Mesothelial cell of epicardium (in vitro differentiated cells): Measurements from ENCODE around the gene MATN1. TPM values are rescaled to one million over a fixed set of nuclear protein-coding genes. Genes with fewer than 3 reads are reported as not detected.

Source experiments
- DNase-seq, 2 experiments: peaks; one replicate each; pipeline ENCODE4 v3.0.0; 2021; ENCODE audit warnings: low spot score in 2 of 2; ENCODE audit not compliant: unreplicated experiment in 2 of 2
- H3K27ac Mint-ChIP-seq: 2 replicates; pipeline ENCODE4 v1.8.0; 2021; ENCODE audit warnings: mixed read lengths
- H3K27me3 Mint-ChIP-seq: 2 replicates; pipeline ENCODE4 v1.8.0; 2021; ENCODE audit warnings: low read depth, mixed read lengths
- H3K36me3 Mint-ChIP-seq: 2 replicates; pipeline ENCODE4 v1.8.0; 2021; ENCODE audit warnings: mixed read lengths
- H3K4me1 Mint-ChIP-seq: 2 replicates; pipeline ENCODE4 v1.8.0; 2021; ENCODE audit warnings: mixed read lengths
- H3K4me3 Mint-ChIP-seq: 2 replicates; pipeline ENCODE4 v1.8.0; 2021; ENCODE audit warnings: mild to moderate bottlenecking, moderate library complexity, mixed read lengths
- H3K9me3 Mint-ChIP-seq: 2 replicates; pipeline ENCODE4 v1.8.0; 2021; ENCODE audit warnings: mixed read lengths
- total RNA-seq: library from RNA; stranded (reverse); gene quantifications from 3 replicates; pipeline ENCODE4 v1.2.1, GENCODE V29; 2021
- TF ChIP-seq, protein P1 (sequence below): fragments of 200-600 bp; sonication (generic); IDR thresholded peaks from one replicate; pipeline ENCODE4 v1.5.0; 2021; ENCODE audit warnings: antibody characterized with exemption; ENCODE audit not compliant: unreplicated experiment

Gene MATN1
- total RNA-seq, 1 donor from 2014 or later, result 5.6 TPM

DNA sequence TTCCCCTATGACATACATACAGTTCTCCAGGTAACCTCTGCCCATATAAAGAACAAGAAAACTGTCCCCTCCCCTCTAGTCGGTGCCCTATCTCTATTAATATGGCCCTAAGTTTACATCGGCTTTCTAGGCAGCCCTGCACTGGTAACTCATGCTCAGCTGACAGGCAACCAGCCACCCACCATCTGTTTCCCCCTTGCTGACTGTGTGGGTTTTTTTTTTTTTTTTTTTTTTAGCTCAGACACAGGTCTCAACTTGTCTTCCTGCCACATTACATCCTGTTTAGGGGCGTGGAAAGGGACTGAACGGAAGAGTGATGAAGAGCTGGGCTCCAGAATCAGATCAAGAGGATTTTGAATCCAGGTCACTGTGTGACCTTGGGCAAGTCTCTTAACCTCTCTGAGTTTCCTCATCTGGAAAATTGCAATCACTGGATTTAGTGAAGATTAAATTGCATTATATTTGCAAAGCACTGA, 20.2 kb upstream of the MATN1 start:
- H3K27me3 Mint-ChIP-seq, result no peaks in the 10 kb centered on the region
- DNase-seq, result no peak
- TF ChIP-seq, protein P1, sequence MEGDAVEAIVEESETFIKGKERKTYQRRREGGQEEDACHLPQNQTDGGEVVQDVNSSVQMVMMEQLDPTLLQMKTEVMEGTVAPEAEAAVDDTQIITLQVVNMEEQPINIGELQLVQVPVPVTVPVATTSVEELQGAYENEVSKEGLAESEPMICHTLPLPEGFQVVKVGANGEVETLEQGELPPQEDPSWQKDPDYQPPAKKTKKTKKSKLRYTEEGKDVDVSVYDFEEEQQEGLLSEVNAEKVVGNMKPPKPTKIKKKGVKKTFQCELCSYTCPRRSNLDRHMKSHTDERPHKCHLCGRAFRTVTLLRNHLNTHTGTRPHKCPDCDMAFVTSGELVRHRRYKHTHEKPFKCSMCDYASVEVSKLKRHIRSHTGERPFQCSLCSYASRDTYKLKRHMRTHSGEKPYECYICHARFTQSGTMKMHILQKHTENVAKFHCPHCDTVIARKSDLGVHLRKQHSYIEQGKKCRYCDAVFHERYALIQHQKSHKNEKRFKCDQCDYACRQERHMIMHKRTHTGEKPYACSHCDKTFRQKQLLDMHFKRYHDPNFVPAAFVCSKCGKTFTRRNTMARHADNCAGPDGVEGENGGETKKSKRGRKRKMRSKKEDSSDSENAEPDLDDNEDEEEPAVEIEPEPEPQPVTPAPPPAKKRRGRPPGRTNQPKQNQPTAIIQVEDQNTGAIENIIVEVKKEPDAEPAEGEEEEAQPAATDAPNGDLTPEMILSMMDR, result no peak

DNA sequence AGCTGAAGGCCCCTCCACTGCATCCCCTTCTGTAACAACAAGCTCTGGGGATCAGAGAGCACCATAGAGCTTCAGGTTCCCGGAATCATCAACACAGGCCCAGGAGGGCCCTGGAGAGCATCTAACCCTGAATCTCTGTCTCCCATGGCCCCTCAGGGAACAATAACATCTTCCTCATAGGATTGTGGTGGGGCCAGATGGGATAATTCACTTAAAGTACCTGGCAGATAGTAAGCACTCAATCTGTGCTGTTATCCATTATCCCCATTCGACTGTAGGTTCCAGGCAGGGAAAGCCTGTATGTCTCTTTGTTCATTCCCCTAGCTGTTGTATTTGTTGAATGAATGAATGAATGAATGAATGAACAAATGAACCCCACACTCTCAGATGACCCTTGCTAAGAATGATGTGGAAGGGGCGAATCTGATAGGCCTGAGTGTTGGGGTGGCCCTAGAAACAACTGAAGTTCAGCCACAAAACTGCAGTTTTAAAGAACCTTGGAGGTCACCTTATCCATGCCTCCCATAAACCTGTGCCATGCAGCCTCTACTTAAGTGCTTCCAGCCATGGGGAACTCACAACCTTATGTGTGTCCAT, 19.7 kb upstream of the MATN1 start:
- Mint-ChIP-seq H3K36me3 (no peaks in the 10 kb centered on the region), H3K4me1 (peaks cover 10% of the 10 kb centered on the region), H3K4me3 (no peak overlapping the region), H3K9me3 (peaks cover 4% of the 10 kb centered on the region), H3K27me3 (no peaks in the 10 kb centered on the region), H3K27ac (no peak overlapping the region)
- TF ChIP-seq, protein P1, result no peak
- DNase-seq, result no peak

More for the DNA sequence above, 20.2 kb upstream of the MATN1 start:
- H3K4me3 Mint-ChIP-seq, result no peak overlapping the region
- H3K4me1 Mint-ChIP-seq, result peaks cover 16% of the 10 kb centered on the region
- H3K36me3 Mint-ChIP-seq, result no peaks in the 10 kb centered on the region
- no peak overlapping the region for H3K27ac Mint-ChIP-seq
- H3K9me3 Mint-ChIP-seq, result peaks cover 2% of the 10 kb centered on the region

DNA sequence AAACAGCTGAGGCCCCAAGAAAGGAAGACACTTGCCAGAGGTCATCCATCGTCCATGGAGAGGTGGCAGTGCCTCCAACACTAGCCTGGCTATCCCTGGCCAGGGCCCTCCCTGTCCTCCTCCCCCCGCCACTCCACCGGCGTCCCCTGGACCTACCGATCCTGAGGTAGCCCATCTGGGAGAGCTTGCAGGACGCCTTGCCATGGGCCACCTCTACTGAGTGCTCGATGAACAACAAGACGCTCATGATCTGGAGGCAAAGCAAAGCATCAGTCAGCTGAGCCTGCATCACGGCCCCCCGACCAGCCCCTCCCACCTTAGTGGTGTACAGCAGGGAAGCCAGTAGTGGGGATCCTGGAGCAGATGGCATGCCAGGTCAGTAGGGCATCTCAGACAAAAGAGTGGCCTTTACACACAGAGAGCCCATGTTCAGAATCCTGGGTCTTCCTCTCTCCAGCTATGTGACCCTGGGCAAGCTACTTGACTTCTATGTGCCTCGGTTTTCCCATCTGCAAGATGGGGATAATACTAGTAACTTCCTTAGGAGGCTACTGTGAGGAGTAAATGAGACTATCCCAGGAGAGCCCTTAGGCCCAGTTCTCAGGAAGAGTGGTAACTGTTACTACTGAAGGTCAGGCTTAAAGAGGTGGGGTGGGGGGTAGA, 19.0 kb upstream of the MATN1 start:
- no peaks in the 10 kb centered on the region for H3K36me3 Mint-ChIP-seq
- DNase-seq, result no peak
- H3K27ac Mint-ChIP-seq, result no peak overlapping the region
- peaks cover 4% of the 10 kb centered on the region for H3K9me3 Mint-ChIP-seq
- peaks cover 5% of the 10 kb centered on the region for H3K4me1 Mint-ChIP-seq
- no peaks in the 10 kb centered on the region for H3K27me3 Mint-ChIP-seq
- no peak overlapping the region for H3K4me3 Mint-ChIP-seq
- TF ChIP-seq, protein P1, result no peak

DNA sequence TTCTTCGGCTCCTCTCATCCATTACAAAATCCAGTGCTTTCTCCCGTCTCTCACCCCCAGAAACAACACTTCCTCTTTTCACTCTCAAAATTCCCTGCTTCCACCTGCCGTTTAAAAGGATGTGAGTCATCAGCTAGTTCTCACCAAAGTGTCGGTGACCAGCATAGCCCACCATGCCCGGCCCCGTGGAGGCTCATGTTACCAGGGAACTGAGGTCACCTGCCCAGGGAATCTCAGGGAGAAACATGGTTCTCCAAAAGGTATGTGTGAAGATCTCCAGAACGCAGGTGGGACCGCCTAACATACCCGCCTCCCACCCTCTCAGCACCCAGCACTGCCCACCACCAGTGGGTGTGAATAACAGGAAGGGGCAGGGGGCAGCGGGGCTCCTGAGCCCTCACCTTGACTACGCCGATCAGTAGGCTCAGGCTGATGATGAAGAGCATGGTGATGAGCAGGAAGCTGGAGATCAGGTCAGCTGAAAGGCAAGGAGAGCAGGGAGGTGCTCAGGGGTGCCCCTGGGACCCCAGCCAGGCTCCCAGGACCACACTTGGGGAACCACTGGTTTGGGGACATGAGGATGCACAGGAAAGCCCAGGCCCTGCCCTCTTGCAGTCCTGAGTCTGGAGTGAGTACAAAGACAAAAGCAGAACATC, 18.0 kb upstream of the MATN1 start:
- Mint-ChIP-seq H3K4me1 (no peaks in the 10 kb centered on the region), H3K9me3 (peaks cover 4% of the 10 kb centered on the region), H3K4me3 (no peak overlapping the region), H3K36me3 (no peaks in the 10 kb centered on the region), H3K27me3 (no peaks in the 10 kb centered on the region), H3K27ac (no peak overlapping the region)
- TF ChIP-seq, protein P1, result no peak
- no peak for DNase-seq

DNA sequence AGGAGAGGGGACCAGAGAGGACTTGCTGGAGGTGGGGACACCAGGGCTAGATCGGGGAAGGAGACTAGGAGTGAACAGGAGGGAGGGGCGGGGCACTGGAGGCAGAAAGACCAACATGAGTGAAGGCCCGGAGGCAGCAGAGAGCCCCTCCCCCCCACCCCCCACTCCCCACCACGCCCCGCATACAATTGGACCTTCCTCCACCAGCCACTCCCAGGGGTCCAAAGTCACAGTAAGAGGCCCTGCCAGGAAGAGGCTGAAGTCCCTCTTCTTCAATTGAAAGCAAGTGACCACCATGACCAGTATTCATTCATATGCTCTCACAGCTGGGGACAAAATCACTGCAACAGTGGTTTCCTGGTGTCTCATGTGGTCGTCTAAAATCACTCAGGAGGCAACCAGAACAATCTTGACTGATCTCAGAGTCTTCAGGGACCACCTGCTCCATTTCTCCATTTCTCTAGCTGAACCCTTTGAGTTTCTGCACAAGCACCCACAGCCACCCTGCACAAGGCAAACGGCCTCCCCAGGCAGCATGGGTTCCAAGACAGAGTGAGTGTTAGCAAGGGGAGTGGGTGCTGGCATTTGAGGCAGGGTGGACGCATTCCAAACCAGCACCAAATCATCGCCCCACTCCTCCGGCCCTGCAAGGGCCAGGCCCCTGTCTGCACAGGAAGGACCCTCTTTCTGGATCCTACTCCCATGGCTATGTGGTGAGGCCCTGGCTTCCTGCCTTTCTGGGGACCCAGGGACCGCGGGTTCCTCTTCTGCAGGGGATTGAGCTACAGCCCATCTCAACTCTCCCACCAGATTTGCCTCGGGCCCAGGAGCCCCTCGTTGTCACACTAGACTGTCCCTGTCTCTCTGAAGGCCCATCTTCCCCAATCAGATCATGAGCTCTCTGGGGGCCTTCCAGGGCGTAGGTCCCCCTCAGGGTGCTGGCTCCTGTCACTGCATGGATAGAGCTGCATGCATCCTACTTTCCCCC, 17.2 kb upstream of the MATN1 start:
- Mint-ChIP-seq H3K27me3 (no peaks in the 10 kb centered on the region), H3K4me1 (no peaks in the 10 kb centered on the region), H3K4me3 (no peak overlapping the region), H3K9me3 (peaks cover 4% of the 10 kb centered on the region), H3K27ac (no peak overlapping the region), H3K36me3 (no peaks in the 10 kb centered on the region)
- TF ChIP-seq, protein P1, result no peak
- DNase-seq, result no peak
